Upper lobe of left lung (tissue), 4 donors: ENCODE data around the gene TPGS1.

ENCODE experiments used
- CTCF ChIP-seq, 6 experiments: fragments of 450-650 bp in 4 of 6; fragments of 200-600 bp in 2 of 6; sonication (generic) in 2 of 6; IDR thresholded peaks; one replicate each; pipeline ENCODE4 v1.5.1; 2016 to 2019; ENCODE audit warnings: antibody characterized with exemption in 6 of 6
- EP300 ChIP-seq, 4 donors: sonication (generic); formaldehyde crosslinking; IDR thresholded peaks; one replicate each; pipeline ENCODE4 v1.5.1; 2017; ENCODE audit warnings: antibody characterized with exemption in 4 of 4, control low read depth in 2 of 4
- POLR2A ChIP-seq, 4 donors: fragments of 450-650 bp; IDR thresholded peaks; one replicate each; pipeline ENCODE4 v1.5.1; 2016 to 2017; ENCODE audit warnings: antibody characterized with exemption in 4 of 4, mild to moderate bottlenecking in 2 of 4
- POLR2AphosphoS5 ChIP-seq, 2 donors: sonication (generic); formaldehyde crosslinking; IDR thresholded peaks; one replicate each; pipeline ENCODE4 v1.5.1; 2017; ENCODE audit warnings: antibody characterized with exemption in 2 of 2

GRCh38 chr19:542173-542866, 35.0 kb downstream of the TPGS1 start:
- TF ChIP-seq EP300 (IDR thresholded peaks at IDR 0.05), result no peak
- no peak for TF ChIP-seq CTCF (IDR thresholded peaks at IDR 0.05)
- TF ChIP-seq POLR2AphosphoS5 (IDR thresholded peaks at IDR 0.05), result no peak
- no peak for TF ChIP-seq POLR2A (IDR thresholded peaks at IDR 0.05)
